Rectal smooth muscle tissue (tissue), 1 donor: ENCODE data around the gene LPXN.

Experiments
- H3K27ac ChIP-seq: one replicate; pipeline ENCODE4 v1.7.0; 2013; ENCODE audit warnings: low read depth, low read length, inconsistent platforms
- H3K27me3 ChIP-seq: one replicate; pipeline ENCODE4 v1.7.0; 2013; ENCODE audit warnings: low read length; ENCODE audit not compliant: control insufficient read depth, insufficient read depth
- H3K36me3 ChIP-seq: one replicate; pipeline ENCODE4 v1.7.0; 2013; ENCODE audit warnings: low read length; ENCODE audit not compliant: control insufficient read depth, insufficient read depth
- H3K4me1 ChIP-seq: one replicate; pipeline ENCODE4 v1.7.0; 2013; ENCODE audit warnings: low read length; ENCODE audit not compliant: control insufficient read depth, insufficient read depth
- H3K4me3 ChIP-seq: one replicate; pipeline ENCODE4 v1.7.0; 2013; ENCODE audit warnings: low read length
- H3K9ac ChIP-seq: one replicate; pipeline ENCODE4 v1.7.0; 2013; ENCODE audit warnings: low read length

Gene LPXN

GRCh38 chr11:58597486-58598144 lies 22.0 kb upstream of the LPXN start:
- Histone ChIP-seq H3K27ac (no peak overlapping the region), H3K4me1 (peaks cover 3% of the 10 kb centered on the region), H3K36me3 (no peaks in the 10 kb centered on the region), H3K4me3 (no peak overlapping the region), H3K9ac (no peak overlapping the region), H3K27me3 (no peaks in the 10 kb centered on the region)

GRCh38 chr11:58596621-58597020 lies 21.0 kb upstream of the LPXN start:
- Histone ChIP-seq H3K9ac (no peak overlapping the region), H3K36me3 (no peaks in the 10 kb centered on the region), H3K4me1 (peaks cover 3% of the 10 kb centered on the region), H3K27me3 (no peaks in the 10 kb centered on the region), H3K27ac (no peak overlapping the region), H3K4me3 (no peak overlapping the region)

DNA sequence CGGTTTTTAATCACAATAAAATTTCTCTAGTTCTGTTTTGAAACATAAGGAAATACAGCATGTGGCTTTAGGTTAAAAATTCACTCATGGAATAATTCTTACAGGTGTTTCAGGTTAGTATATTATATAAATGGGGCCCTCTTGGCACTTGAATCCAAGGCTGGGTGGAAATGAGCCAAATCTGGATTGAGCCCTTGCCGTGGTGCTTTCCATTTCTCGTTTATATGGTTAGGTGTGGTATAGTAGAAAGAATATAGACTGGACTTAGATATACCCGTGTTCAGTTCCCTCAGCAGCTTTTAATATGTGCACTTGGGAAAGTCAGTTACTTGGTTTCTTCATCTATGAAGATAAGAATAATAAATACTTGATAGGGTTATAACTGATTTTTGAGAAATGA lies 19.2 kb upstream of the LPXN start:
- H3K27ac ChIP-seq, result no peak overlapping the region
- H3K4me3 ChIP-seq, result no peak overlapping the region
- no peaks in the 10 kb centered on the region for H3K27me3 ChIP-seq
- H3K9ac ChIP-seq, result no peak overlapping the region
- H3K36me3 ChIP-seq, result no peaks in the 10 kb centered on the region
- H3K4me1 ChIP-seq, result peaks cover 3% of the 10 kb centered on the region

- Histone ChIP-seq H3K27me3 (no peaks in the 10 kb centered on the region), H3K9ac (no peak overlapping the region), H3K4me1 (peaks cover 3% of the 10 kb centered on the region), H3K4me3 (no peak overlapping the region), H3K27ac (no peak overlapping the region), H3K36me3 (no peaks in the 10 kb centered on the region)
These were observed 17.3 kb upstream of the LPXN start for GRCh38 chr11:58592760-58593472.

DNA sequence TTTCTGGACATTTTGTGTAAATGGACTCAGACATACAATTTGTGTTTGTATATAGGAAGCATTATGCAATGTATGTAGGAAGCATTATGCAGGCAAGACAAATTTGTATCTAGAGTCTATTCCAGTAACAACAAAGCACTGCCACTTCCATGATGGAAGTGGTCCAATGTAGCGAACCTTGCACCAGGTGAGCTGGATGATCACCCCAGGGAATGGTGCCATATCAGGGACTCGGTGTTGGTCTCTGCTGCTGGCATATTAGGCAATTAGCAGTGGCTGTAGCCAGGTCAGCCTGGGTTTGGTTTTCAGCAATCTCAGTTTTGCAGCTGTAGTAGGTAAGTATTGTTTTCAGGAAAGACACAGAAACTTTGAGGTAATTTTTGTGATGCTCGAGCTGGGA lies 16.0 kb upstream of the LPXN start:
- H3K27me3 ChIP-seq, result no peaks in the 10 kb centered on the region
- H3K36me3 ChIP-seq, result no peaks in the 10 kb centered on the region
- no peak overlapping the region for H3K9ac ChIP-seq
- no peak overlapping the region for H3K4me3 ChIP-seq
- no peak overlapping the region for H3K27ac ChIP-seq
- peaks cover 3% of the 10 kb centered on the region for H3K4me1 ChIP-seq

DNA sequence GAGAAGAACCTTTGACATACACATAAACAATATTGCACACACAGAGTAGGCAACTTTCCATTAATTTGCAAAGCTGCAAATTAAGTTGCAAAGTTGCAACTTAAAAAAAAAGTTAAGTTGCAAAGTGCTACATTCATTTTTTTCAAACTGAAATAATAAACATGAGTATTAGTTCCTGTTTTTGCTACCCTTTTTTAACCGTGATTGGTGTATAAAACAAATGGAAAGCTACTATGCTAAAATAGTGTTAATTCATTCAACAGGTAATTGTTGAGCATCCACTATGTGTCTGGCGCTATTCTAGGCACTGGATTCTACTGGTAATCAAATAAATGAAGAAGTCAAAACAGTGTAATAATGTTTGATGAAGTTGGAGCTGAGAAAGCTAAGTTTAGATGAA lies 11.3 kb upstream of the LPXN start:
- no peak overlapping the region for H3K9ac ChIP-seq
- no peak overlapping the region for H3K4me3 ChIP-seq
- no peak overlapping the region for H3K27ac ChIP-seq
- peaks cover 5% of the 10 kb centered on the region for H3K4me1 ChIP-seq
- no peaks in the 10 kb centered on the region for H3K27me3 ChIP-seq
- no peaks in the 10 kb centered on the region for H3K36me3 ChIP-seq

- Histone ChIP-seq H3K4me1 (peaks cover 20% of the 10 kb centered on the region), H3K9ac (no peak overlapping the region), H3K36me3 (peaks cover 3% of the 10 kb centered on the region), H3K27me3 (no peaks in the 10 kb centered on the region), H3K4me3 (no peak overlapping the region), H3K27ac (no peak overlapping the region)
These were observed 6.8 kb upstream of the LPXN start for GRCh38 chr11:58582437-58582836.

GRCh38 chr11:58580311-58580710 lies 4.7 kb upstream of the LPXN start:
- Histone ChIP-seq H3K4me3 (peak overlapping the region; percentile 96), H3K4me1 (peaks cover 23% of the 10 kb centered on the region), H3K27ac (peak overlapping the region; percentile 99), H3K9ac (no peak overlapping the region), H3K36me3 (peaks cover 3% of the 10 kb centered on the region), H3K27me3 (no peaks in the 10 kb centered on the region)

DNA sequence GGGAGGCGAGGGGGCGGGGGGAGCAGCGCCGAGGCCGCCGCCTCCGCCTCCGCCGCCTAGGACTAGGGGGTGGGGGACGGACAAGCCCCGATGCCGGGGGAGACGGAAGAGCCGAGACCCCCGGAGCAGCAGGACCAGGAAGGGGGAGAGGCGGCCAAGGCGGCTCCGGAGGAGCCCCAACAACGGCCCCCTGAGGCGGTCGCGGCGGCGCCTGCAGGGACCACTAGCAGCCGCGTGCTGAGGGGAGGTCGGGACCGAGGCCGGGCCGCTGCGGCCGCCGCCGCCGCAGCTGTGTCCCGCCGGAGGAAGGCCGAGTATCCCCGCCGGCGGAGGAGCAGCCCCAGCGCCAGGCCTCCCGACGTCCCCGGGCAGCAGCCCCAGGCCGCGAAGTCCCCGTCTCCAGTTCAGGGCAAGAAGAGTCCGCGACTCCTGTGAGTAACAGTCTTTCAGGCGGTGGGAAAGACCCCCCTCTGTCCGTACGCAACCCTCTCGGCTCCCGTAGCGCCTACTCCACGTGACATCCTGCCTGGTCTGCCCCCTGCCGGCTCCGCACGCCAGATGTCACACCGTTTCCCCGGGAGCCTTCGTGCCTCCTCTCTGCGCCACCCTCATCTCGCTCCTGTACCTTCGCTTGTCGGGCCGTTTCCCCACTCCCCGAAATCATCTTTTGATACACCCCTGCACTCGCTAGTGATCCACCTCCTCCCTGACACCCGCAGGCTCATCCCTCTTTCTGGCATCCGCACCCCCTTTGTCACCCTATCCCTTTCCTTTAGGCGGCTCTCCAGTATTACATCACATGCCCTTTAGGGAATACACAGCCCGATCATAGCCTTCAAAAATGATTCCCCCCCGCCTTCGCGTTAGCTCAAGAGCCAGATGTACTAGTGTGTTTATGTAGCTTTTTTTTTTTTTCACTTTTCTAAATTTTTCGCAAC lies 3.8 kb upstream of the LPXN start:
- Histone ChIP-seq H3K27ac (peak overlapping the region; percentile 99), H3K9ac (peak overlapping the region; percentile 86), H3K4me1 (peaks cover 23% of the 10 kb centered on the region), H3K27me3 (no peaks in the 10 kb centered on the region), H3K36me3 (peaks cover 3% of the 10 kb centered on the region), H3K4me3 (peak overlapping the region; percentile 96)

GRCh38 chr11:58578635-58579191 lies 3.1 kb upstream of the LPXN start, which contains the start of gene ZFP91:
TSS of gene ZFP91 (plus strand) at chr11:58579063. CDS start at chr11:58579282, 219 bp downstream.
- H3K27me3 ChIP-seq, result no peaks in the 10 kb centered on the region
- peak within 1 kb of the TSS; percentile 96 for H3K4me3 ChIP-seq
- H3K9ac ChIP-seq, result peak within 1 kb of the TSS; percentile 99
- peaks cover 3% of the 10 kb centered on the region for H3K36me3 ChIP-seq
- H3K27ac ChIP-seq, result peak within 1 kb of the TSS; percentile 99
- peaks cover 27% of the 10 kb centered on the region for H3K4me1 ChIP-seq

DNA sequence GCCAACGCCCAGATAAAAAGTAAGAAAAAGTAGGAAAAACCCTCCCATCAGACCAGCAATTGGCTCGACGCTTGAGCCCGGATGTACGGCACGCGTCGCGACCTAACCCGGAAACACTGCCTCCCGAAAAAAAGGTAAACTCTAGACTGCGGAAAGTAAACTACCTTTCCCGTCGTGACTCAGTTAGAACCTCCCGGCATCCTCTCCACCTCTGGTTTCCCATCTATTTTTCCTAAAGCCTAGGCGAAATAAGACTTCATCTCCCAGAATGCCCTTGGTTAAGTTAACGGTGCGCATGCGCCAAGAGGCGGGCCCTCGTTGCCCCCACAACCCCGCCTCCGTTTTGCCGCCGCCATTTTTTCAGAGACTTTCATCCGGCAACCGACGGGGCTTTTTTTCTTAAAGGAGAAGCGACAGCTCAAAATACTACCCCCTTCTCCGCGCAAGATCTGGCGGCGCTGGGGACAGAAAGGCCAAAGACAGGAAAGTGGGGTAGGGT lies 2.5 kb upstream of the LPXN start:
- Histone ChIP-seq H3K27me3 (no peaks in the 10 kb centered on the region), H3K4me3 (peak overlapping the region; percentile 95), H3K9ac (peak overlapping the region; percentile 99), H3K27ac (peak overlapping the region; percentile 99), H3K36me3 (peaks cover 3% of the 10 kb centered on the region), H3K4me1 (peaks cover 26% of the 10 kb centered on the region)
